BLaER1 (cell line): Measurements from ENCODE around the gene MTO1.
"Not testable (repeated sequence)": the region's sequence is repeated elsewhere in the genome, so short reads cannot be mapped to it uniquely, and the experiment has no call there.

Experiments
- H3K27ac ChIP-seq: shearing (Covaris generic); formaldehyde crosslinking; 2 replicates; pipeline ENCODE4 v1.8.1; 2022
- H3K27me3 ChIP-seq: shearing (Covaris generic); formaldehyde crosslinking; 2 replicates; pipeline ENCODE4 v1.8.1; 2022
- H3K36me3 ChIP-seq: shearing (Covaris generic); formaldehyde crosslinking; 2 replicates; pipeline ENCODE4 v1.8.1; 2022
- H3K4me1 ChIP-seq: shearing (Covaris generic); formaldehyde crosslinking; 2 replicates; pipeline ENCODE4 v1.8.1; 2022
- H3K4me2 ChIP-seq: shearing (Covaris generic); formaldehyde crosslinking; 2 replicates; pipeline ENCODE4 v1.8.1; 2022
- H3K4me3 ChIP-seq: shearing (Covaris generic); formaldehyde crosslinking; 2 replicates; pipeline ENCODE4 v1.8.1; 2022
- H3K9ac ChIP-seq: shearing (Covaris generic); formaldehyde crosslinking; 2 replicates; pipeline ENCODE4 v1.8.1; 2022
- H3K9me3 ChIP-seq: shearing (Covaris generic); formaldehyde crosslinking; 2 replicates; pipeline ENCODE4 v1.8.1; 2022
- H4K20me1 ChIP-seq: shearing (Covaris generic); formaldehyde crosslinking; 2 replicates; pipeline ENCODE4 v1.8.1; 2022
- Cebpa-rat ChIP-seq: shearing (Covaris generic); IDR thresholded peaks from 2 replicates; pipeline ENCODE4 v1.8.1; 2022

The MTO1 gene

GRCh38 chr6:73523434-73524123, 62.0 kb downstream of the MTO1 start:
- H3K4me2 ChIP-seq: peak overlapping the region; percentile 83
- peaks cover 21% of the 10 kb centered on the region for H3K36me3 ChIP-seq
- peaks cover 27% of the 10 kb centered on the region for H3K4me1 ChIP-seq
- no peaks in the 10 kb centered on the region for H3K27me3 ChIP-seq
- peak overlapping the region; percentile 100 for H3K27ac ChIP-seq
- H4K20me1 ChIP-seq: peaks cover 24% of the 10 kb centered on the region
- H3K4me3 ChIP-seq: peak overlapping the region; percentile 99
- peak overlapping the region; percentile 92 for H3K9ac ChIP-seq
- no peak for TF ChIP-seq Cebpa-rat
- no peaks in the 10 kb centered on the region for H3K9me3 ChIP-seq

- Histone ChIP-seq H3K27me3 (no peaks in the 10 kb centered on the region), H3K9me3 (no peaks in the 10 kb centered on the region), H3K4me2 (no peak overlapping the region), H3K4me1 (peaks cover 19% of the 10 kb centered on the region), H3K9ac (no peak overlapping the region), H4K20me1 (peaks cover 2% of the 10 kb centered on the region; the same call in 1 of the 2 replicates), H3K36me3 (no peaks in the 10 kb centered on the region), H3K27ac (no peak overlapping the region), H3K4me3 (no peak overlapping the region)
- TF ChIP-seq Cebpa-rat: no peak
These were observed 64.2 kb downstream of the MTO1 start for GRCh38 chr6:73525546-73526330.

GRCh38 chr6:73528897-73529296, 67.4 kb downstream of the MTO1 start:
- H3K27ac ChIP-seq: no peak overlapping the region
- H3K4me3 ChIP-seq: no peak overlapping the region
- H3K4me2 ChIP-seq: no peak overlapping the region
- H3K36me3 ChIP-seq: no peaks in the 10 kb centered on the region
- no peaks in the 10 kb centered on the region for H3K27me3 ChIP-seq
- H3K9me3 ChIP-seq: no peaks in the 10 kb centered on the region
- H4K20me1 ChIP-seq: no peaks in the 10 kb centered on the region
- 0 out of 2 replicates have a peak, but pooled peaks cover 6% of the 10 kb centered on the region for H3K4me1 ChIP-seq
- H3K9ac ChIP-seq: no peak overlapping the region
- no peak for TF ChIP-seq Cebpa-rat

GRCh38 chr6:73532293-73532692, 70.8 kb downstream of the MTO1 start:
- no peaks in the 10 kb centered on the region for H4K20me1 ChIP-seq
- no peak overlapping the region for H3K9ac ChIP-seq
- TF ChIP-seq Cebpa-rat: no peak
- H3K27me3 ChIP-seq: no peaks in the 10 kb centered on the region
- H3K36me3 ChIP-seq: no peaks in the 10 kb centered on the region
- H3K4me3 ChIP-seq: no peak overlapping the region
- no peak overlapping the region for H3K4me2 ChIP-seq
- no peaks in the 10 kb centered on the region for H3K9me3 ChIP-seq
- H3K4me1 ChIP-seq: no peaks in the 10 kb centered on the region
- no peak overlapping the region for H3K27ac ChIP-seq

GRCh38 chr6:73534628-73535027, 73.1 kb downstream of the MTO1 start:
- no peaks in the 10 kb centered on the region for H3K27me3 ChIP-seq
- H4K20me1 ChIP-seq: no peaks in the 10 kb centered on the region
- no peak for TF ChIP-seq Cebpa-rat
- no peak overlapping the region for H3K27ac ChIP-seq
- H3K4me2 ChIP-seq: no peak overlapping the region
- H3K36me3 ChIP-seq: no peaks in the 10 kb centered on the region
- no peak overlapping the region for H3K4me3 ChIP-seq
- H3K9me3 ChIP-seq: no peaks in the 10 kb centered on the region
- H3K4me1 ChIP-seq: no peaks in the 10 kb centered on the region
- H3K9ac ChIP-seq: no peak overlapping the region

GRCh38 chr6:73537677-73538076, 76.1 kb downstream of the MTO1 start:
- Histone ChIP-seq H3K9ac (no peak overlapping the region), H3K27me3 (no peaks in the 10 kb centered on the region), H3K4me2 (no peak overlapping the region), H3K27ac (no peak overlapping the region), H3K4me1 (no peaks in the 10 kb centered on the region), H3K4me3 (no peak overlapping the region), H4K20me1 (no peaks in the 10 kb centered on the region), H3K36me3 (no peaks in the 10 kb centered on the region), H3K9me3 (no peaks in the 10 kb centered on the region)
- TF ChIP-seq Cebpa-rat: no peak

GRCh38 chr6:73538116-73538779, 76.7 kb downstream of the MTO1 start:
- Histone ChIP-seq H3K4me1 (no peaks in the 10 kb centered on the region), H3K27ac (no peak overlapping the region), H3K27me3 (no peaks in the 10 kb centered on the region), H3K4me3 (no peak overlapping the region), H3K36me3 (no peaks in the 10 kb centered on the region), H3K9me3 (no peaks in the 10 kb centered on the region), H3K4me2 (no peak overlapping the region), H4K20me1 (no peaks in the 10 kb centered on the region), H3K9ac (no peak overlapping the region)
- no peak for TF ChIP-seq Cebpa-rat

GRCh38 chr6:73542481-73542880, 80.9 kb downstream of the MTO1 start:
- H3K4me1 ChIP-seq, H3K9ac ChIP-seq, H3K4me3 ChIP-seq, H3K27me3 ChIP-seq, H4K20me1 ChIP-seq, H3K36me3 ChIP-seq, H3K9me3 ChIP-seq, H3K4me2 ChIP-seq, H3K27ac ChIP-seq: not testable (repeated sequence)

GRCh38 chr6:73542891-73543290, 81.4 kb downstream of the MTO1 start:
- no peak overlapping the region for H3K4me3 ChIP-seq
- H3K4me2 ChIP-seq: no peak overlapping the region
- no peak overlapping the region for H3K9ac ChIP-seq
- no peaks in the 10 kb centered on the region for H3K36me3 ChIP-seq
- H3K27ac ChIP-seq: no peak overlapping the region
- H3K27me3 ChIP-seq: no peaks in the 10 kb centered on the region
- H4K20me1 ChIP-seq: no peaks in the 10 kb centered on the region
- H3K9me3 ChIP-seq: no peaks in the 10 kb centered on the region
- no peak for TF ChIP-seq Cebpa-rat
- H3K4me1 ChIP-seq: no peaks in the 10 kb centered on the region

GRCh38 chr6:73547036-73547435, 85.5 kb downstream of the MTO1 start:
- Histone ChIP-seq H3K36me3 (no peaks in the 10 kb centered on the region), H3K27me3 (no peaks in the 10 kb centered on the region), H3K4me3 (no peak overlapping the region), H3K9me3 (no peaks in the 10 kb centered on the region), H3K4me1 (no peaks in the 10 kb centered on the region), H3K9ac (no peak overlapping the region), H3K27ac (no peak overlapping the region), H4K20me1 (no peaks in the 10 kb centered on the region), H3K4me2 (no peak overlapping the region)
- TF ChIP-seq Cebpa-rat: no peak
